Effector memory CD8-positive, alpha-beta T cell (primary cell): ENCODE data around the gene SHANK2.

ENCODE experiments used
- ATAC-seq: fragments of 150-1000 bp; cut with Tn5 transposase; replicated peaks from 2 replicates; pipeline ENCODE4 v1.10.0; 2021; ENCODE audit warnings: mild to moderate bottlenecking, moderate library complexity
- DNase-seq, 3 experiments: peaks; one replicate each; pipeline ENCODE4 v3.0.0; 2021
- H3K27ac Mint-ChIP-seq, 2 donors: one replicate each; pipeline ENCODE4 v1.8.0; 2022; ENCODE audit warnings: mild to moderate bottlenecking in 2 of 2, mixed read lengths in 2 of 2, moderate library complexity in 2 of 2
- H3K27me3 Mint-ChIP-seq, 2 donors: one replicate each; pipeline ENCODE4 v1.8.0; 2022; ENCODE audit warnings: mixed read lengths in 2 of 2
- H3K36me3 Mint-ChIP-seq: one replicate; pipeline ENCODE4 v1.8.0; 2022; ENCODE audit warnings: mild to moderate bottlenecking, moderate library complexity, mixed read lengths; ENCODE audit not compliant: insufficient read depth
- H3K4me1 Mint-ChIP-seq, 2 donors: one replicate each; pipeline ENCODE4 v1.8.0; 2022; ENCODE audit warnings: low read depth in 2 of 2, mixed read lengths in 2 of 2
- H3K4me3 Mint-ChIP-seq, 2 donors: one replicate each; pipeline ENCODE4 v1.8.0; 2022; ENCODE audit warnings: mild to moderate bottlenecking in 2 of 2, mixed read lengths in 2 of 2, moderate library complexity in 2 of 2
- H3K9me3 Mint-ChIP-seq, 2 donors: one replicate each; pipeline ENCODE4 v1.8.0; 2022; ENCODE audit warnings: mixed read lengths in 2 of 2

The SHANK2 gene

GRCh38 chr11:71203681-71204080 lies 48.7 kb downstream of the SHANK2 start:
- Mint-ChIP-seq H3K4me1 (peaks cover 0 to 2% of the 10 kb centered on the region in 2 donors), H3K4me3 (no peak overlapping the region), H3K9me3 (no peaks in the 10 kb centered on the region), H3K36me3 (no peaks in the 10 kb centered on the region), H3K27ac (no peak overlapping the region), H3K27me3 (peaks cover 0 to 34% of the 10 kb centered on the region in 2 donors)
- ATAC-seq (no peak), DNase-seq (no peak)

GRCh38 chr11:71202966-71203365 lies 49.4 kb downstream of the SHANK2 start:
- no peak for ATAC-seq
- Mint-ChIP-seq H3K36me3 (no peaks in the 10 kb centered on the region), H3K27ac (no peak overlapping the region), H3K9me3 (no peaks in the 10 kb centered on the region), H3K27me3 (peaks cover 0 to 30% of the 10 kb centered on the region in 2 donors), H3K4me3 (no peak overlapping the region), H3K4me1 (peaks cover 0 to 2% of the 10 kb centered on the region in 2 donors)
- no peak for DNase-seq

- peaks cover 0 to 26% of the 10 kb centered on the region in 2 donors for H3K27me3 Mint-ChIP-seq
- H3K36me3 Mint-ChIP-seq: no peaks in the 10 kb centered on the region
- no peak overlapping the region for H3K4me3 Mint-ChIP-seq
- ATAC-seq (no peak), DNase-seq (no peak)
- no peak overlapping the region for H3K27ac Mint-ChIP-seq
- no peaks in the 10 kb centered on the region for H3K9me3 Mint-ChIP-seq
- H3K4me1 Mint-ChIP-seq: peaks cover 0 to 2% of the 10 kb centered on the region in 2 donors
These were observed 49.8 kb downstream of the SHANK2 start for GRCh38 chr11:71202598-71202944.
